A673 (cell line): ENCODE data around the gene FTCD.

Experiments used
- EZH2 ChIP-seq: fragments of 200-600 bp; sonication (generic); IDR thresholded peaks from 2 replicates; pipeline ENCODE4 v1.6.1; 2017; ENCODE audit warnings: borderline replicate concordance, low read depth, mild to moderate bottlenecking, mixed read lengths, antibody characterized with exemption, low read length; ENCODE audit not compliant: poor library complexity, severe bottlenecking
- TF ChIP-seq, protein P1 (sequence below): fragments of 300-800, 200-600 bp; sonication (generic); conservative IDR thresholded peaks from 2 replicates; pipeline ENCODE4 v1.5.1; 2017; ENCODE audit warnings: low read depth, mild to moderate bottlenecking, antibody characterized with exemption, low read length, moderate library complexity, mixed read lengths

- TF ChIP-seq, protein P1, sequence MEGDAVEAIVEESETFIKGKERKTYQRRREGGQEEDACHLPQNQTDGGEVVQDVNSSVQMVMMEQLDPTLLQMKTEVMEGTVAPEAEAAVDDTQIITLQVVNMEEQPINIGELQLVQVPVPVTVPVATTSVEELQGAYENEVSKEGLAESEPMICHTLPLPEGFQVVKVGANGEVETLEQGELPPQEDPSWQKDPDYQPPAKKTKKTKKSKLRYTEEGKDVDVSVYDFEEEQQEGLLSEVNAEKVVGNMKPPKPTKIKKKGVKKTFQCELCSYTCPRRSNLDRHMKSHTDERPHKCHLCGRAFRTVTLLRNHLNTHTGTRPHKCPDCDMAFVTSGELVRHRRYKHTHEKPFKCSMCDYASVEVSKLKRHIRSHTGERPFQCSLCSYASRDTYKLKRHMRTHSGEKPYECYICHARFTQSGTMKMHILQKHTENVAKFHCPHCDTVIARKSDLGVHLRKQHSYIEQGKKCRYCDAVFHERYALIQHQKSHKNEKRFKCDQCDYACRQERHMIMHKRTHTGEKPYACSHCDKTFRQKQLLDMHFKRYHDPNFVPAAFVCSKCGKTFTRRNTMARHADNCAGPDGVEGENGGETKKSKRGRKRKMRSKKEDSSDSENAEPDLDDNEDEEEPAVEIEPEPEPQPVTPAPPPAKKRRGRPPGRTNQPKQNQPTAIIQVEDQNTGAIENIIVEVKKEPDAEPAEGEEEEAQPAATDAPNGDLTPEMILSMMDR: no peak
- TF ChIP-seq EZH2: no peak
Measured at GRCh38 chr21:46154955-46155513, 345 bp downstream of the FTCD start.
